ENCODE measurements around the gene NAA40. TPM values are rescaled to one million over a fixed set of nuclear protein-coding genes. Genes with fewer than 3 reads are reported as not detected.

The NAA40 gene
- total and polyA plus RNA-seq, 2 of the 4 experiments (the other 2 are of a cell fraction), result 15.2 to 24.7 TPM

GRCh38 chr11:63997801-63998337 lies 59.1 kb downstream of the NAA40 start:
- Histone ChIP-seq H4K20me1 (ENCODE audit: insufficient read depth, low read length) (peaks cover 32% of the 10 kb centered on the region), H3K9me3 (ENCODE audit: control insufficient read depth, insufficient read depth, low read length) (no peaks in the 10 kb centered on the region), H3K4ac (ENCODE audit: low read depth, low read length) (no peak overlapping the region), H3K9ac (ENCODE audit: low read depth, low read length) (no peak overlapping the region), H2BK15ac (ENCODE audit: low read depth, low read length) (no peak overlapping the region), H3K27me3 (ENCODE audit: control insufficient read depth, insufficient read depth, low read length) (no peaks in the 10 kb centered on the region), H3K56ac (ENCODE audit: extremely low read depth, insufficient read depth, low read length) (no peak overlapping the region), H4K5ac (ENCODE audit: low read depth, low read length) (no peak overlapping the region), H3K23ac (ENCODE audit: low read depth, low read length) (no peak overlapping the region), H3K18ac (ENCODE audit: low read depth, low read length) (no peak overlapping the region), H3K9me1 (ENCODE audit: insufficient read depth, low read length) (0 out of 2 replicates have a peak, but pooled peaks cover 3% of the 10 kb centered on the region), H3K4me3 (ENCODE audit: insufficient read depth, low read depth, low read length) (no peak overlapping the region), H2BK5ac (ENCODE audit: low read depth, low read length, poor library complexity, severe bottlenecking) (no peak overlapping the region), H3K14ac (replicated peaks; ENCODE audit: low read depth, low read length) (no peak overlapping the region), H4K8ac (ENCODE audit: low read depth in 2 of 2, low read length in 2 of 2) (no peak overlapping the region), H2BK120ac (ENCODE audit: low read depth, low read length) (no peak overlapping the region), H2AK9ac (replicated peaks; ENCODE audit: low read depth, low read length, poor library complexity) (no peak overlapping the region), H3K27ac (ENCODE audit: insufficient read depth, low read length) (no peak overlapping the region), H3K4me2 (ENCODE audit: low read depth, low read length) (no peak overlapping the region), H3K4me1 (ENCODE audit: control insufficient read depth, insufficient read depth, low read length) (0 out of 2 replicates have a peak, but pooled peaks cover 1% of the 10 kb centered on the region), H3K36me3 (ENCODE audit: control insufficient read depth, insufficient read depth, low read length) (peaks cover 45% of the 10 kb centered on the region), H2AFZ (replicated peaks; ENCODE audit: low read length, poor library complexity) (no peak overlapping the region), H2BK20ac (ENCODE audit: low read depth, low read length) (no peak overlapping the region), H4K91ac (ENCODE audit: insufficient read depth, low read depth, low read length) (no peak overlapping the region), H2AK5ac (ENCODE audit: low read depth, low read length) (no peak overlapping the region), H3K79me1 (ENCODE audit: low read depth in 1 of 2, low read length in 2 of 2) (peaks cover 9 to 24% of the 10 kb centered on the region in 2 experiments; a peak in 3 of 4 replicates)
- ChIA-PET POLR2A (ENCODE audit: unreplicated experiment) (no interaction called here), CTCF (no interaction called here)
- no CpG with 5 or more reads among the region's 11 CpGs for whole genome bisulfite sequencing, 2 experiments (ENCODE audit: extremely low coverage in 2 of 2, insufficient read length in 1 of 2)
- no peak for TF ChIP-seq MAFK (IDR thresholded peaks at IDR 0.05; ENCODE audit: low read depth, low read length)
- in situ Hi-C loops (cut with MboI; ENCODE audit: low sequenced_read_pairs), result no loop called here
- intact Hi-C loops (cut with micrococcal nuclease), result no loop called here
- dilution Hi-C loops (cut with HindIII; ENCODE audit: low sequenced_read_pairs, unreplicated experiment), result no loop called here
- DNase-seq, result no peak
- BruUV-seq (replicated peaks), result no TSS peak
- ATAC-seq (ENCODE audit: low read depth), result no peak
